Fibroblast of villous mesenchyme (primary cell): Measurements from ENCODE around the gene DDIT4L. TPM values are rescaled to one million over a fixed set of nuclear protein-coding genes. Genes with fewer than 3 reads are reported as not detected.

ENCODE experiments used
- DNase-seq: peaks from one replicate; pipeline ENCODE4 v3.0.0-alpha.2; 2010; ENCODE audit warnings: low read depth
- H3K4me3 ChIP-seq: 2 replicates; pipeline ENCODE4 v1.5.1; 2011; ENCODE audit warnings: low read depth, mild to moderate bottlenecking, low read length
- total RNA-seq: library from RNA; depleted of rRNA; stranded (reverse); fragments of >200 nt; gene quantifications from 2 replicates; pipeline ENCODE4 v1.2.3, GENCODE V29; 2012
- TF ChIP-seq, protein P1 (sequence below): IDR thresholded peaks from 2 replicates; pipeline ENCODE4 v1.5.1; 2012; ENCODE audit warnings: low read depth, mild to moderate bottlenecking, low read length; ENCODE audit not compliant: insufficient read depth

The DDIT4L gene
- total RNA-seq, 1 donor: 3.0 TPM

DNA sequence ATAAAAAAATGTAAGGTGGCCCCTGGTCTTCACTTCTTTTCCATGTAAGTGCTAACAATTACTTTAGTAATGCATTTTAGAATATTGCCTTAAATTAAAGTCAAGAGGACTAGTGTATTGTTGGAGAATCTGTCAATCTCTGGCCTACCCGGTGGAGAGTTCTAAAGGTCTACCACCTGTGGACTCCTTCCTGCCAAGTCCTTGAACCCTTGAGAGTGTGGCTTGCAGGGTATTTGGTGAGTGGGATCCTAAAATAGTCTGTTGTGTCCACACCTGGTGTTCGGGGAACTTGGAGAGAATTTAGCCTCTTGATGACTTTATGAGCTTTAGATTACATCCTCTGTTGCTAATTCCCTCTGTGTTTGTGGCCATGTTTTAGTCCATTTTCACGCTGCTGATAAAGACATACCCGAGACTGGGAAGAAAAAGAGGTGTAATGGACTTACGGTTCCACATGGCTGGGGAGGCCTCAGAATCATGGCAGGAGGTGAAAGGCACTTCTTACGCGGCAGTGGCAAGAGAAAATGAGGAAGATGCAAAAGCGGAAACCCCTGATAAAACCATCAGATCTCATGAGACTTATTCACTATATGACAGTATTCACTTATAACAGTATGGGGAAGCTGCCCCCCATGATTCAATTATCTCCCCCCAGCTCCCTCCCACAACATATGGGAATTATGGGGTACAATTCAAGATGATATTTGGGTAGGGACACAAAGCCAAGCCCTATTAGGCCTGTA is 23.8 kb downstream of the DDIT4L start:
- TF ChIP-seq, protein P1, sequence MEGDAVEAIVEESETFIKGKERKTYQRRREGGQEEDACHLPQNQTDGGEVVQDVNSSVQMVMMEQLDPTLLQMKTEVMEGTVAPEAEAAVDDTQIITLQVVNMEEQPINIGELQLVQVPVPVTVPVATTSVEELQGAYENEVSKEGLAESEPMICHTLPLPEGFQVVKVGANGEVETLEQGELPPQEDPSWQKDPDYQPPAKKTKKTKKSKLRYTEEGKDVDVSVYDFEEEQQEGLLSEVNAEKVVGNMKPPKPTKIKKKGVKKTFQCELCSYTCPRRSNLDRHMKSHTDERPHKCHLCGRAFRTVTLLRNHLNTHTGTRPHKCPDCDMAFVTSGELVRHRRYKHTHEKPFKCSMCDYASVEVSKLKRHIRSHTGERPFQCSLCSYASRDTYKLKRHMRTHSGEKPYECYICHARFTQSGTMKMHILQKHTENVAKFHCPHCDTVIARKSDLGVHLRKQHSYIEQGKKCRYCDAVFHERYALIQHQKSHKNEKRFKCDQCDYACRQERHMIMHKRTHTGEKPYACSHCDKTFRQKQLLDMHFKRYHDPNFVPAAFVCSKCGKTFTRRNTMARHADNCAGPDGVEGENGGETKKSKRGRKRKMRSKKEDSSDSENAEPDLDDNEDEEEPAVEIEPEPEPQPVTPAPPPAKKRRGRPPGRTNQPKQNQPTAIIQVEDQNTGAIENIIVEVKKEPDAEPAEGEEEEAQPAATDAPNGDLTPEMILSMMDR: no peak
- no peak overlapping the region for H3K4me3 ChIP-seq
- no peak for DNase-seq

DNA sequence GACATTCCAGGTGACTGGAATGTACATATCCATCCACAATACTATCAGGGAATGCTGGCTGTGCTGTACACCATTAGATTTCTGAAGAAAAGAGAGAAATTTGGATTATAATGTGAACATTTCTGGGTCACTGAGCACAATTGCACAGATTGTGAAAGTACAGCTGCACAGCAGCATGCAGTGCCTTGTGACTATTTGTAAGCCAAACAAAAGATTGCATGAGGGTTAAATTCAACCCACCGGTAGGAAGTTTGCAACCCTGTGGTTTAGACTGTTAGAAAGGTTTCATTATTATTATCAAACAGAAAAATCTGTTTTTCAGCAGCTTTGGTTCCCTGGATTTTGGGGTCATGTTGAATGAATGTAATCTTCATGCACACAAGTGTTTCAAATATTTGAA is 24.5 kb downstream of the DDIT4L start:
- H3K4me3 ChIP-seq: no peak overlapping the region
- TF ChIP-seq, protein P1: no peak
- DNase-seq: no peak

DNA sequence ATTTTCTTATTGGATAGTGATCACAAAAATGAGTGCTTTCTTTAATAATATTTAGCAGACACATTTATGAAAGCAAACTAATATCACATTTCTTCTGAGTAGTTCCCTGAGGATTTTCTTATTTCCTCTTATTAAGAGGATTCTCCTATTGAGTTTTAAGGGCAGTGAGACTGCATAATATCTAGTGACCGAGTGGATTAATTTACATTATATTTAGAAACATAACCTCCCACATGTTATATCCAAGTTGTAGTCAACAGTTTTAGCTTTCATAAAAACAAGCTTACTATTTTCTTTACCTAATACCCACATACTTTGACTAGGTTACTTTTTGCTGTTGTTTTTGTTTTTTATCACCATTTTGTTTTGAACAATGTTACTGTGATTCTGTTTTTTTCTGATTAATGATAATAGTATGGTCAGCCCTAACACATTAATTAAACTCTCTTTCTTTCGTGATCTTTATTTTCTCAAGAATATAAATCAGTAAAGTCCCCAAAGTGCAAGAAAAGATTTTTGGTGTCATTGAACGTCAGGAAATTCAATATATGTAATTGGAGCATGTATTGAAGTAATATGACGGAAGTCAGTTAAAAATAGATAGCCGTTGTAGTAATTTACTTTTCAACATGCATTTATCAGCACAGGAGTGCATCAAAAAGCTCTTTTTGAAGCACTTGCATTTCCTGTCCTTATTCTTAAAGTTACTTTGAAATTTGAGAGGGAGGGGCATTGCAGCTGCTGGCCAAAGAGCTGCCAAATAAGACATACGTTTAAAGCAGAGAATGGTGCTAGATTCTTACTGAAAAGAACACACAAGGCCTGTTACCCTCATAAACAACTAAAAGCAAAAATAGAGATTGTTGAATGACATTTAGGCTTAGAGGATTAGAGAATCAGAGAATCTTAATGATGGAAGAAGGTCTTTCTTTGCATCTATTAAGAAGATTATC is 25.2 kb downstream of the DDIT4L start:
- H3K4me3 ChIP-seq: no peak overlapping the region
- TF ChIP-seq, protein P1: no peak
- no peak for DNase-seq

DNA sequence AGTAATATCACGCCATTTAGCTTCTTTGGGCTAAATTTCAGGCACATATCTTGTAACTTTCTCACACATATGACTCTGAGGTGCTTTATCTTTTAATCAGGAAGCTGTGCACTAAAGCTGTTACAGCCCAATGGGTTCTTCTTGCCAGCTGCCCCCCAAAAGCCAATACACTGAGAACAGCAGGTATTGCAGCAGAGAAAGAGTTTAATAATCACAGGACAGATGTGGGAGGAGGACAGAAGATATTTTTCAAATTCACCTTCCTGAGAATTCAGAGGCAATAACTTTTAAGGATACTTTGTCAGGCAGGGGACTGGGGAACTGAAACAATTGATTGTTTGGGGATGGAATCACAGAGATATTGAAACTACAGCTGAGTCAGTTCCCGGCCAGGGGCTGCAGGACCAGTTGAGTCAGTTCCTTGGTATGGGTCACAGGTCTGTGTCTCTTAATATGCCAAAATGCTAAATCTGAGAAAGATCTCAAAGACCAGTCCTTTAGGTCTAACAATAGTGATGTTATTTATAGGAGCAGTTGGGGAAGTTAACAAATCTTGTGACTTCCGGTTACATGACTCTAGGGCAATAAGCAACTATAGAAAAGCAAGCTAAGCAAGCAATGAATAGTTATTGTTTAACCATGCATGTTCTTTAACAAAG is 28.1 kb downstream of the DDIT4L start:
- no peak for DNase-seq

DNA sequence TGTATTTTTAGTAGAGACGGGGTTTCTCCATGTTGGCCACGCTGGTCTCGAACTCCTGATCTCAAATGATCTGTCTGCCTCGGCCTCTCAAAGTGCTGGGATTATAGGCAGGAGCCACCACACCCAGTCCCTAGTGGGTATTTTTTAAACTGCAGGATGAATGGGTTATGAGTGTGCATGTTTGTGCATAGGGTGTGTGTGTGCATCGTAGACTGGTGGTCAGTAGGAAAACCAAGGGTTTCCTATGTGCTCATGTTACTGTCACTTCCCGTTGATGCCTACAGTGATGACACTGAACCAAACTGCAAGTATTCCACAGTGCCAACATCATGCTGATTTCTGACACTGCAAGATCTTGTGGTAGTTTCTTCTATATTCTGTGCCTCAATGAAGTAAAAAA is 41.1 kb downstream of the DDIT4L start:
- no peak for DNase-seq
- TF ChIP-seq, protein P1: no peak
- H3K4me3 ChIP-seq: no peak overlapping the region

More for the DNA sequence above, 28.1 kb downstream of the DDIT4L start:
- TF ChIP-seq, protein P1: no peak
- H3K4me3 ChIP-seq: no peak overlapping the region

DNA sequence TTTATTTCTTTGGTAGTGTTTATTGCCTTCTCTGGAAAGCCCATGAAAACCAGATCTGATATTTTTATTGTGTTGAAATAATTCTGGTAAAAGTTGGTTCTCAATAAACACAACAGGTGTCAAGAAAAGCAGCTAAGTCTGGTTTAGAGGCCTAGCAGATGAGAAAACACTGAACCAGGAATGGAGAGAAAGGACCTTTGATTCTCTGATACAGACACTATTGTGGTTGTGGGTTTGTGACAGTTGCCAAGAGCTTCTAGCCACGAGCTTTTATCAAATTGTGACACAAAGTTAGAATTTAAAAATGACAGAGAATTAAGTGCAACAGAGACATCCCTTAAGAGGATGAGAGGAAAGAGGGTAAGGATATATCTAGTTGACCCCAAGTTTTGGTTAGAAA is 42.6 kb downstream of the DDIT4L start:
- no peak overlapping the region for H3K4me3 ChIP-seq
- TF ChIP-seq, protein P1: no peak
- no peak for DNase-seq
